SIG-M5 treated with dmso at 0.1 percent for 504 hours (cell line): ENCODE data around the gene SDSL.

Experiments used
- DNase-seq: peaks from one replicate; lab custom pipeline; 2025; ENCODE audit not compliant: unreplicated experiment; lab: John Stamatoyannopoulos, UW

SDSL gene

GRCh38 chr12:113418213-113418879, 3.8 kb upstream of the SDSL start:
- DNase-seq, result no peak

- DNase-seq, result no peak
Observed at GRCh38 chr12:113420996-113421595, 1.1 kb upstream of the SDSL start.

- no peak for DNase-seq
Observed at GRCh38 chr12:113422886-113423669, 898 bp downstream of the SDSL start.

GRCh38 chr12:113424456-113424855, 2.3 kb downstream of the SDSL start:
- DNase-seq, result no peak

- DNase-seq, result peak; percentile 37
Observed at GRCh38 chr12:113424915-113425823, 3.0 kb downstream of the SDSL start.

- DNase-seq, result no peak
Observed at GRCh38 chr12:113425960-113426453, 3.8 kb downstream of the SDSL start.

- DNase-seq, result no peak
Observed at GRCh38 chr12:113427882-113428281, 5.7 kb downstream of the SDSL start.

- DNase-seq, result no peak
Observed at GRCh38 chr12:113428482-113428881, 6.3 kb downstream of the SDSL start.

- DNase-seq, result no peak
Observed at GRCh38 chr12:113432986-113433385, 10.8 kb downstream of the SDSL start.

GRCh38 chr12:113435367-113435766, 13.2 kb downstream of the SDSL start:
- no peak for DNase-seq

- no peak for DNase-seq
Observed at GRCh38 chr12:113436586-113436985, 14.4 kb downstream of the SDSL start.

GRCh38 chr12:113436993-113437728, 15.0 kb downstream of the SDSL start:
- no peak for DNase-seq

GRCh38 chr12:113437729-113438100, 15.5 kb downstream of the SDSL start:
- no peak for DNase-seq

- DNase-seq, result no peak
Observed at GRCh38 chr12:113438523-113439300, 16.5 kb downstream of the SDSL start.

- no peak for DNase-seq
Observed at GRCh38 chr12:113439301-113439597, 17.1 kb downstream of the SDSL start.

- no peak for DNase-seq
Observed at GRCh38 chr12:113439606-113440030, 17.4 kb downstream of the SDSL start.

- no peak for DNase-seq
Observed at GRCh38 chr12:113440336-113440735, 18.2 kb downstream of the SDSL start.

GRCh38 chr12:113440947-113441782, 19.0 kb downstream of the SDSL start:
- DNase-seq, result no peak

- no peak for DNase-seq
Observed at GRCh38 chr12:113443030-113443539, 20.9 kb downstream of the SDSL start.
